Endothelial cell of umbilical vein (primary cell): ENCODE measurements around the gene THSD4.

Experiments
- CTCF ChIP-seq, 2 donors: IDR thresholded peaks; 1 replicate in 1 of 2; 2 replicates in 1 of 2; pipeline ENCODE4 v1.5.1; 2011; ENCODE audit warnings: low read length in 2 of 2, mild to moderate bottlenecking in 2 of 2, moderate library complexity in 2 of 2, control low read depth in 1 of 2, inconsistent platforms in 1 of 2, low read depth in 1 of 2; ENCODE audit not compliant: insufficient read depth in 1 of 2; ENCODE audit errors: extremely low read depth in 1 of 2
- EZH2 ChIP-seq: IDR thresholded peaks from 2 replicates; pipeline ENCODE4 v1.6.1; 2012; ENCODE audit warnings: borderline replicate concordance, low read depth, mild to moderate bottlenecking, moderate library complexity, low read length, inconsistent platforms; ENCODE audit not compliant: severe bottlenecking
- MAX ChIP-seq: IDR thresholded peaks from 2 replicates; pipeline ENCODE4 v1.6.1; 2011; ENCODE audit not compliant: insufficient read depth, insufficient read length
- POLR2A ChIP-seq: IDR thresholded peaks from 2 replicates; pipeline ENCODE4 v1.6.1; 2012; ENCODE audit warnings: low read depth, mild to moderate bottlenecking, control low read depth, low read length
- POLR2AphosphoS5 ChIP-seq: IDR thresholded peaks from 2 replicates; pipeline ENCODE4 v1.6.1; 2012; ENCODE audit warnings: low read depth, mild to moderate bottlenecking, control low read depth, low read length, moderate library complexity; ENCODE audit not compliant: insufficient read depth

GRCh38 chr15:71220828-71221227, 105.6 kb downstream of the THSD4 start:
- TF ChIP-seq CTCF (IDR thresholded peaks at IDR 0.05; ENCODE audit: extremely low read depth in 1 of 2, insufficient read depth in 1 of 2, low read depth in 1 of 2, low read length in 2 of 2) = no peak
- no peak for TF ChIP-seq EZH2
- TF ChIP-seq POLR2A = no peak
- TF ChIP-seq MAX = no peak
- TF ChIP-seq POLR2AphosphoS5 = no peak
